GM18505 (cell line): Measurements from ENCODE around the gene TEAD1.

Experiments used
- ATAC-seq: cut with Tn5 transposase; IDR thresholded peaks from one replicate; pipeline ENCODE4 v1.9.1; 2021; ENCODE audit not compliant: unreplicated experiment
- POLR2A ChIP-seq: IDR thresholded peaks from 4 replicates; pipeline ENCODE4 v1.6.1; 2011; ENCODE audit warnings: borderline replicate concordance; ENCODE audit not compliant: insufficient read depth, insufficient read length; ENCODE audit errors: extremely low read depth

TEAD1 gene

GRCh38 chr11:12924650-12925049, 250.4 kb downstream of the TEAD1 start:
- no peak for TF ChIP-seq POLR2A
- ATAC-seq = no peak

DNA sequence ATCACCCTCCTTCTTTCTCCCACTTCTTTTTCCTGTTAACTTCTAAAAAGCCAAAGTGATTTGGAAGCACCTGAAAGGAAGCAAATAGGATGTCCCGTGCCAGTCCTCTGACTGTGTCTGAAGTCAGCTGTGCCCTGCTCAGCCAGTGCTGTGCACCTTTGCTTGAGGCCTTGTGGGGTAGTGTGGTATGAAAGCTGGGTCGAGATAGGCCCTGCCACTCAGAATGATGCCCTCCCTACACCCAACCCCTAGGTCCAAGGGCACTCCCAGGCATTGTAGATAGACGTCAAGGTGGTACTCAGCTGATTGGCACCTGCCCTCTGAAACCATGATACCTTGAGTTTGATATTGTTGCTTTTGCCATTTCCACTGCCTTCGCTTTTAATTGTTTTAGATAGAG, 251.3 kb downstream of the TEAD1 start:
- no peak for ATAC-seq
- no peak for TF ChIP-seq POLR2A

GRCh38 chr11:12927221-12927620, 253.0 kb downstream of the TEAD1 start:
- ATAC-seq = no peak

DNA sequence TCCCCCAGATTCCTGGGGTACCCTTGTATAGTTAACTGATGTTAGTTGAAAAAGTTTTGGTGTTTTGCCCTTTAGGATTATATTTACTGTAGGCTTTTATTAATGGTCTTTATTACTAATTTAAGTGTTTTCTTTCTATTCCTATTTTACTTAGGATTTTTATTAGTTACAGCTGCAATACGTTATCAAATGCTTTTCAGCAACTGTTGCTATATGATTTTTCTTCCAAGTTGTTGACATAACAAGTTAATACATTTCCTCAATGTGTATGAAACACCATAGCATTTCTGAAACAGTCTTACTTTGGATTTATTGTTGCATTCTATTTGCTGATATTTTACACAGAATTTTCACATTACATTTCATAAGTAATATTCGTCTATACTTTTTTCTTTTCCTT, 253.7 kb downstream of the TEAD1 start:
- no peak for TF ChIP-seq POLR2A

More at GRCh38 chr11:12927221-12927620, 253.0 kb downstream of the TEAD1 start:
- TF ChIP-seq POLR2A = no peak

GRCh38 chr11:12930850-12931249, 256.6 kb downstream of the TEAD1 start:
- ATAC-seq = no peak
- no peak for TF ChIP-seq POLR2A

More for the DNA sequence above, 253.7 kb downstream of the TEAD1 start:
- no peak for ATAC-seq

DNA sequence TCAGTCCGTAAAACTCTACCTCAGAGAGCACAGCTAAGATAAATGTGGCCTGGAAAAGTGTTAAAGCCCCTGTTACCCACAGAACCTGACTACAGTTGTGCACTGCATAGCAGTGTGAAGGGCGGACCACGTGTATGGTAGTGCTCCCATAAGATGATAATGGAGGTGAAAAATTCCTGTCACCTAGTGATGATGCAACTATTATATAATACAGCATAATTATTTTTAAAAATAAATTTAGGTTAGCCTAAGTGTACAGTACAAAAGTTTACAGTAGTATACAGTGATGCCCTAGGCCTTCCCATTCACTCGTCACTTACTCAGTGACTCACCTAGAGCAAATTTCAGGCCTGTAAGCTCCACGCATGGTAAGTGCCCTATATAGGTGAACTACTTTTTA, 258.3 kb downstream of the TEAD1 start:
- no peak for TF ChIP-seq POLR2A
- ATAC-seq = no peak

DNA sequence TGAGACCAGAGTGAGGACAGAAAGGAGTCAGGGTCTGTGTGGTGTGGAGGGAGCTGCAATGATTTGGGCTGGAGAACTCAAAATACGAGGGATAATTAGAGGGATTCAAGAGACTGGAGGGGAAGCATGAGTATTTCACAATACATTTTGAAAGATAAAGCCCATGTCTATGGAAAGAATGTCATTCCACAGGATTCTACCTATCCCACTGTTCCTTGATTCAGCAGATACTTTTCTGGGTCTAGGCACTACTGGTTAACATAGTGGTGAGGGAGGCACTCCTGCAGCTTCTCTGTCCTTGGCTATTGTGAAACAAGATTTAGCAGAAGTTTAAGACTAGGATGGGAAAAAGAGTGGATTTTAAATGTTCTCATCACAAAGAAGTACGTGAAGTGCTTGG, 262.0 kb downstream of the TEAD1 start:
- ATAC-seq = no peak
- no peak for TF ChIP-seq POLR2A

DNA sequence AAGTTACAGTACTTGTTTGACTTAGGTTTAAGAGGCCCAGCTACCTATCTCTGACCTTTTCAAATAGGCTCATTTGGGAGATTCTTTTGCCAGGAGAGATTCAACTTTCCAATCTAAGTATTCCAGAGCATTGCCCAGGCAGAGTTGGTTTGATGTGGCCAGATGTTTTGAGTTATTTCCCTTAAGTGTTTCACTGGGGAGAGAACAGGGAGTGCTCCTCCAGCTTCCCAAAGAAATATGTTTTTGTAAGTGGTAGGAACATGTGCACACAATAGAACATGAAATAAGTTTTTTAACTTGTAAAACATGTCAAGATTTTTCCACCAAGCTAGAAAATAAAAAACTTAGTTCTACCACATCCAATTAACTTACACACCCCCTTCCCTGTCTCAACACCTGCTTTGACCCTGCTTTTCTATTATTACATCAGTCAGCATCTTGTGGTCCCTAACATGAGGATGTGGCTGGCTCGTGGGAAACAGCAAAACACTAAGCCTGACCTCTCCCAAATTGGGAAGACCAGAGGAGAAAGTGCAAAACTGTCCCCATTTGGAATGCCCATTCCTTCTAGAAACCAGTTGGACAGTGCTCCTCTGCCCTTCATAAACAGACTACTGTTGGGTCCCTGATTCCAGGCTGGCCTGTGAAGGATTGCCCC, 264.5 kb downstream of the TEAD1 start:
- no peak for TF ChIP-seq POLR2A
- no peak for ATAC-seq

- no peak for ATAC-seq
- TF ChIP-seq POLR2A = no peak
Measured at GRCh38 chr11:12941671-12942070, 267.4 kb downstream of the TEAD1 start.

GRCh38 chr11:12942157-12942556, 267.9 kb downstream of the TEAD1 start:
- TF ChIP-seq POLR2A = no peak
- no peak for ATAC-seq

- ATAC-seq = no peak
- TF ChIP-seq POLR2A = no peak
Measured at GRCh38 chr11:12943311-12943710, 269.1 kb downstream of the TEAD1 start.

DNA sequence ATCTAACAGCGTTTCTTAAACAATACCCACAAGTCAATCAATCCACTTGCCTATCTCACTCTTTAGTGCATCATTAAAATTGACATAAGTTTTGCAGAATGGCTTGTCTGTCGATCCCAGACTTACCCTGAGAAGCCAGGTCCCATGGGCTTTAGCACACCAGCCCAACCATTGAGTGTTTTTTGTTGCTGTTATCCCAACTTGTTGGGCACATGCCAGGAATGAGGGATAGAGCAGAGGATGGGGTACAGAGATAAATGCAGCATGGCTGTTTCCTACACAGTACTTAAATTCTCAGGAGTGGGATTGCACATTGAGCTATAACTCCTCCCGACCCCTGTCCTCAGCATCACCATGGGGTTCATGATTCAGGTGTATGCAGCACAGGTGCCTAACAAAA, 270.7 kb downstream of the TEAD1 start:
- TF ChIP-seq POLR2A = no peak
- ATAC-seq = no peak

DNA sequence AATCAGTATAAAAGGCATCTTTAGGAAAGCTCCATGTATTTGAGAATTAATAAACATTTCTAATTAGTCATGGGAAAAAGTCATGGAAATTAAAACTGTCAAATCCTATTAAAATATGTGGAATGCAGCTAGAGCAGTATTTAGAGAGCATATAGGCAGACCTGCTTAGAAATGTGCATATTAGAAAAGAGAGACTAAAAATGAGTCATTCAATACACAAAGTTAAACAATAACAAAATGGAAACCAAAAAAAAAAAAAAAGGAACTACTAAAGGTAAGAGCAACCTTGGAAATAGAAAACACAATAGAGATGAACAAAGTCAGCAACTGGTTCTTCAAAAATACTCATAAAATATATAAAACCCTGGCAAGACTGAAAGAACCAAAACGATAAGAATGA, 275.2 kb downstream of the TEAD1 start:
- ATAC-seq = no peak
- TF ChIP-seq POLR2A = no peak

- no peak for TF ChIP-seq POLR2A
- ATAC-seq = no peak
Measured at GRCh38 chr11:12950670-12951069, 276.4 kb downstream of the TEAD1 start.

GRCh38 chr11:12951376-12951775, 277.2 kb downstream of the TEAD1 start:
- ATAC-seq = no peak
- no peak for TF ChIP-seq POLR2A

GRCh38 chr11:12952094-12952493, 277.9 kb downstream of the TEAD1 start:
- no peak for ATAC-seq
- TF ChIP-seq POLR2A = no peak

- ATAC-seq = no peak
- no peak for TF ChIP-seq POLR2A
Measured at GRCh38 chr11:12958986-12959385, 284.8 kb downstream of the TEAD1 start.
